ENCODE data around the gene CAMTA1.
"Not testable (repeated sequence)": the region's sequence is repeated elsewhere in the genome, so short reads cannot be mapped to it uniquely, and the experiment has no call there.

CAMTA1 gene

DNA sequence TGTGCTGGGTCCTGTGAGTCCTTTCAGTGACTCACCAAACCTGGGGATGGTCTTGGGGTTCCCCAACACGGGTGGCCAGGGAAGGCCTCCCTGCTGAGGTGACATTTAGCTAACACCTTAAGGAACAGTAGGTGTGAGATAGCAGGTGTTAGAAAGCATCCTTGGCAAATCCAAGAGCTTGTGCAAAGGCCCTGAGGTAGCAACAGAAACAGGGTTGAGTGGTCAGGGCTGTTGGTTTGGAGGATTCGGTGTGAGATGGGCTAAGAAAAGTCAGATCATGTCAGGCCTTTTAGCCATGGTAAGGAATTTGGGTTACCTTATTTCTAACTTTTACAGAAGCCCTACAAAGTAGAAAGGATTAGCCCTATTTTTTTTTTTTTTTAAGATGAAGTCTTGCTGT is 343.0 kb downstream of the CAMTA1 start:
- no peak for DNase-seq

DNA sequence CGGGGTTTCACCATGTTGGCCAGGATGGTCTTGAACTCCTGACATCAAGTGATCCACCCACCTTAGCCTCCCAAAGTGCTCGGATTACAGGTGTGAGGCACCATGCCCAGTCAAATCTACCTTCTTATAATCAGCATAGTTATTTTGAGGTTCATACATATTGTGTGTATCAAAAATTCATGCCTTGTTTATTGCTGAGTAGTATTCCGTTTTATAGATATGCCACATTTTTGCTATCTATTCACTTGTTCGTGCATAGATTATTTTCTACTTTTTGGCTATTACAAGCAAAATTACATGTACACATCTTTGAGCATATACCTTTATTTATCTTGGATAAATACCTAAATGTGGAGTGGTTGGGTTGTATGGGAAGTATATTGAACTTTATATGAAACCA is 344.9 kb downstream of the CAMTA1 start:
- no peak for DNase-seq

GRCh38 chr1:7135493-7135892 is 350.2 kb downstream of the CAMTA1 start:
- no peak for DNase-seq

GRCh38 chr1:7136166-7136953 is 351.1 kb downstream of the CAMTA1 start:
- no peak for DNase-seq

- no peak for DNase-seq
These were observed 355.0 kb downstream of the CAMTA1 start for GRCh38 chr1:7140251-7140650.

- no peak for DNase-seq
These were observed 360.7 kb downstream of the CAMTA1 start for GRCh38 chr1:7145947-7146346.

GRCh38 chr1:7146710-7147109 is 361.5 kb downstream of the CAMTA1 start:
- no peak for DNase-seq

DNA sequence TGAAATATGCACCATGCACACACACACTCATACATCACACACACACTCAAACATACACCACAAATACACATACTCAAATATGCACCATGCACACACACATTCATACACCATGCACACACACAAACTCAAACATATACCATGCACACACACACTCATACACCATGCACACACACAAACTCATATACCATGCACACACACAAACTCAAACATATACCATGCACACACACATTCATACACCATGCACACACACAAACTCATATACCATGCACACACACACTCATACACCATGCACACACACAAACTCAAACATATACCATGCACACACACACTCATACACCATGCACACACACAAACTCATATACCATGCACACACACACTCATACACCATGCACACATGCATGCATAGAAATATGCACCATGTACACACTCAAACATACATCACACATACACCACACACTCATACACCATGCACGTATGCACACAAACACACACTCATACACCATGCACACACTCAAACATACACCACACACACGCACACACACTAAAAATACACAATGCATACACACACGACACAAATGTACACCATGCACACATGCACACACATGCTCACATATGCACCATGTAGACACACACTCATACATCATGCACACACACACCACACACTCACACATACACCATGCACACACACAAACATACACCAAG is 362.5 kb downstream of the CAMTA1 start:
- not testable (repeated sequence) for DNase-seq

- no peak for DNase-seq
These were observed 364.0 kb downstream of the CAMTA1 start for GRCh38 chr1:7149080-7149838.

DNA sequence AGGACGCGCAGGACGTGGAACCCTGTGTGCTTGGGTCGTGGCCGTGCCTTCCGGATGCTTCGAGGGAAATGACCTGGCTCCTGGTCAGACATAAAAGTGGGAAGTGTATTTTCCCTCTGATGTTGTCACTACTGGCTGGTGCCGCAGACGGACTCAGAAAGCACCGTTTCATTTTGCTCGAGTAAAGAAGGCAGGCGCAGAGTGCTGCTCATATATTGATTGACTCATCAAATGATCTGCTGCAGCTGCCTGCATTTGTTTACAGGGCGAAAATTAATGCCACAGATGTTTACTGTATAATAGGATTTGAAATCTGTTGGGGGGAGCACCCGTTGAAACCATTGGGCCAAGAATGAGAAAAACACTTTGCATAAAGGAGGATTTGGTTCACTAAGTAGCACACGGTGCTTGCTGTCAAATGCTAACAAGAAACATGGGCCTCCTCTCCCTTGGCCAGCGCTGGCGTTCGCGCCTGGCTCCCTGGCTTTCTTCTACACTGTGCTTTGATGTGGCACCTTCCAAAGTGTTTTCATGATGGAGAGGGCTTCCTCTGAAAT is 365.5 kb downstream of the CAMTA1 start:
- DNase-seq = no peak

- DNase-seq = no peak
These were observed 366.7 kb downstream of the CAMTA1 start for GRCh38 chr1:7151978-7152377.

DNA sequence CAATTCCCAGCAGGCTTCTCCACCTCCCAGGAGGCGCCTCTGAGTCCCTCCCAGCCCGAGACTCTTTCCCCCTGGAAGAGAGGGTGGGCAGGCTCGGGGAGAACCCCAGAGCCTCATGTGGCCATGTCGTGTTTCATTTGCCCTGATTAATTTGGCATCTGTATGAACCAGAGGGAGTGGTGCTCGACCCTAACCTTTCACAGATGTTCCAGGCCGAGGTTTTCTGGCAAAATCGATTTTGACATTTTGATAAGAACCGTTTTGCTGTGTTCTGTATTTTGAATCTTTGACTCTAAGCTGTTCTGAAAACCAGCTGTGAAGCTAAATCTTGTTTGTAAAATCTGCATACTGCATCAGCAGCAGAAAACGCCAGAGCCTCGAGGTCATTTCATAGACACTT is 367.4 kb downstream of the CAMTA1 start:
- no peak for DNase-seq

DNA sequence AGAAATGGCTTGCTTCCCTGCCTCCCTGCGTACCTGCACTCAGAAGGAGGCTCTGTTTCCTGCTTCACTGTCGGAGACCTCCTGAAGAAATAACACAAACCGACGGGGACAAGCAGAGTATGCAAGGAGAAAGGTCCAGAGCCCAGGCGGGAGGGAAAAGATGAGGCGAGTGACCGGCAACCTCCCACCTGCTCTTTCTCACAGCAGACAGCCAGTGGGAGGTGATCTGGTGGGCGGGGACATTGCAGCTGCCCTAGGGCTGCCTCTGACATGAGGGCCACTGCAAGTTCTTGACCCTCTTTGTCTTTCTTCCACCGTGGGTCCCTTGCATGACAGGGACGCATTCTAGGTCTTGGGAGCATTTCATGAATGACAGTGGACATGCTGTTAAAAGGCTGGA is 368.2 kb downstream of the CAMTA1 start:
- no peak for DNase-seq

GRCh38 chr1:7159116-7159781 is 374.0 kb downstream of the CAMTA1 start:
- no peak for DNase-seq

- DNase-seq = not testable (repeated sequence)
These were observed 383.3 kb downstream of the CAMTA1 start for GRCh38 chr1:7168554-7168953.

DNA sequence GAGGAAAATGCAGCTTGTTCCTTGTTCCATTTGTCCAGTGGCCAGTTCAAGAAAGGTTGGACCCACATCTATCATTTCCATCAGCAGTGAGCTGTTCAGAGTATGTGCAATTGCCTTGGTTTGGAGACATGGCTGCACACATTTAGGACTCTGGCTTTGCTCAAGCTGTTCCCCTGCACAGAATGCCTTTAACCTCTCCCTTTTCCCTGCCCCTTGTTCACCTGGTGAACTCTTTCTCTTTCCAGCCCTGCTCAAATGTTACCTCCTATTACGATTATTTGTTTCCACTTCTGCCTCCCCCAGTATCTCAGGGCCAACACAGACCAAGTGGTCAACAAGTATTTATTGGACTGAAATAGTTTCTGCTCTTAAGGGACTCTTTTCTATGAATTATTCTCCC is 385.9 kb downstream of the CAMTA1 start:
- DNase-seq = no peak

DNA sequence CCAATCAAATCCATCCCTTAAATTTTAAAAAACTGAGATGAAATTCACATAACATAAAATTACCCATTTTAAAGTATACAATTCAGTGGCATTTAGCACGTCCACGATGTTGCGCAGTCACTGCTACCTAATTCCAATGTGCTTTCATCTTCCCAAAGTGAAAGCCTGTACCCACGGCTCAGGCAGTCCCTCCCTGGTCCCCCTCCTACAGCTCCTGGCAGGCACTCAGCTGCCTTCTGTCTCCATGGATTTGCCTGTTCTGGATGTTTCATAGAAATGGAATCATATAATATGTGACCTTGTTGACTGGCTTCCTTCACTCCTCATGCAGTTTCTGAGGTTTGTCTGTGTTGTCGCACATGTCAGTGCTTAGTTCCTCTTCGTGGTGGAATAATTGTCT is 386.3 kb downstream of the CAMTA1 start:
- no peak for DNase-seq

DNA sequence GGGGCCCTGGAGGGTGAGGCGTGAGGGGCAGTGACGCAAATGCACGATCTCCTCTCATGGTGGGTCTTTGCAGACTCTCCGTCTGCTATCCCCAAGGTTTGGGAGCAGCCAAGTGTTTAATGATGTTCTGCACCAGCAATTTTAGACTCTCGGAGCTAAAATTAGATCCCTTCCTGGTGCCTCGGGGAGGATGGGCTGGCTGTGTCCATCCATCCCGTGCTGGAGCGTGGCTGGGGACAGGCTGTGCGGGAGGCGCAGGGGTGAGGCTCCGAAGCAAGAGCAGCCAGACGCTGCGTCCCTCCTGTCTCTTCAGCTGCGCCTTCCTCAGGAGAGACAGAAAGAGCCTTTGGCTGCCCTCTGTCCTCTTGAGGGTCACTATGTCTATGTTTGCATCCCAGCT is 387.6 kb downstream of the CAMTA1 start:
- DNase-seq = no peak

GRCh38 chr1:7174561-7174960 is 389.3 kb downstream of the CAMTA1 start:
- DNase-seq = no peak

GRCh38 chr1:7174980-7175906 is 390.0 kb downstream of the CAMTA1 start:
- DNase-seq = no peak

- no peak for DNase-seq
These were observed 391.8 kb downstream of the CAMTA1 start for GRCh38 chr1:7177021-7177420.

Data from NCI-H2227 treated with DMSO at 0.1 percent for 48 hours (cell line).